ENCODE measurements around the gene APH1A.
"Not testable (repeated sequence)": the region's sequence is repeated elsewhere in the genome, so short reads cannot be mapped to it uniquely, and the experiment has no call there.

APH1A gene

GRCh38 chr1:150249936-150250335 is 18.9 kb downstream of the APH1A start:
- TF ChIP-seq CTCF (IDR thresholded peaks at IDR 0.05; ENCODE audit: borderline replicate concordance, control extremely low read depth, extremely low read depth, insufficient read depth, missing control alignments): no peak
- in situ Hi-C loops (cut with MboI; ENCODE audit: low sequenced_read_pairs, unreplicated experiment): no loop called here

GRCh38 chr1:150243003-150243402 is 25.8 kb downstream of the APH1A start:
- TF ChIP-seq CTCF (IDR thresholded peaks at IDR 0.05; ENCODE audit: borderline replicate concordance, control extremely low read depth, extremely low read depth, insufficient read depth, missing control alignments): no peak
- in situ Hi-C loops (cut with MboI; ENCODE audit: low sequenced_read_pairs, unreplicated experiment): no loop called here
- no peak for DNase-seq (ENCODE audit: low spot score)

More at GRCh38 chr1:150249936-150250335, 18.9 kb downstream of the APH1A start:
- DNase-seq (ENCODE audit: low spot score): no peak

GRCh38 chr1:150237746-150238145 is 31.1 kb downstream of the APH1A start:
- in situ Hi-C loops (cut with MboI; ENCODE audit: low sequenced_read_pairs, unreplicated experiment): no loop called here
- TF ChIP-seq CTCF (IDR thresholded peaks at IDR 0.05; ENCODE audit: borderline replicate concordance, control extremely low read depth, extremely low read depth, insufficient read depth, missing control alignments): no peak
- no peak for DNase-seq (ENCODE audit: low spot score)

GRCh38 chr1:150237176-150237575 is 31.6 kb downstream of the APH1A start:
- in situ Hi-C loops (cut with MboI; ENCODE audit: low sequenced_read_pairs, unreplicated experiment): not testable (repeated sequence)

GRCh38 chr1:150236614-150237100 is 32.2 kb downstream of the APH1A start:
- in situ Hi-C loops (cut with MboI; ENCODE audit: low sequenced_read_pairs, unreplicated experiment): no loop called here
- no peak for TF ChIP-seq CTCF (IDR thresholded peaks at IDR 0.05; ENCODE audit: borderline replicate concordance, control extremely low read depth, extremely low read depth, insufficient read depth, missing control alignments)
- no peak for DNase-seq (ENCODE audit: low spot score)

More at GRCh38 chr1:150237176-150237575, 31.6 kb downstream of the APH1A start:
- not testable (repeated sequence) for DNase-seq (ENCODE audit: low spot score)

GRCh38 chr1:150235852-150236613 is 32.8 kb downstream of the APH1A start, which contains the start of gene ANP32E:
Gene ANP32E, minus strand, starts transcription at chr1:150236112. Its CDS starts 326 bp downstream, at chr1:150235786.
- peak; percentile 97 for DNase-seq (ENCODE audit: low spot score)
- TF ChIP-seq CTCF (IDR thresholded peaks at IDR 0.05; ENCODE audit: borderline replicate concordance, control extremely low read depth, extremely low read depth, insufficient read depth, missing control alignments): no peak
- in situ Hi-C loops (cut with MboI; ENCODE audit: low sequenced_read_pairs, unreplicated experiment): no loop called here

GRCh38 chr1:150235294-150235851 is 33.4 kb downstream of the APH1A start:
- in situ Hi-C loops (cut with MboI; ENCODE audit: low sequenced_read_pairs, unreplicated experiment): no loop called here
- peak; percentile 20 for TF ChIP-seq CTCF (IDR thresholded peaks at IDR 0.05; ENCODE audit: borderline replicate concordance, control extremely low read depth, extremely low read depth, insufficient read depth, missing control alignments)
- peak; percentile 36 for DNase-seq (ENCODE audit: low spot score)
